Vagina (tissue), 2 donors: ENCODE data around the gene KIF3B. TPM values are rescaled to one million over a fixed set of nuclear protein-coding genes. Genes with fewer than 3 reads are reported as not detected.

Experiments used
- DNase-seq, 2 donors: peaks; one replicate each; pipeline ENCODE4 v3.0.0-alpha.2; 2017; ENCODE audit errors: extremely low spot score in 2 of 2
- H3K27ac ChIP-seq: fragments of 200-600 bp; sonication (generic); one replicate; pipeline ENCODE4 v1.5.1; 2019
- H3K27me3 ChIP-seq: fragments of 200-600 bp; sonication (generic); one replicate; pipeline ENCODE4 v1.5.1; 2019
- H3K36me3 ChIP-seq, 2 donors: fragments of 200-600 bp; sonication (generic); one replicate each; pipeline ENCODE4 v1.5.1; 2017 to 2019
- H3K4me1 ChIP-seq: fragments of 200-600 bp; sonication (generic); one replicate; pipeline ENCODE4 v1.5.1; 2019
- H3K4me3 ChIP-seq, 2 donors: fragments of 200-600 bp; sonication (generic); 1 replicate in 1 of 2; 2 replicates in 1 of 2; pipeline ENCODE4 v1.5.1; 2016 to 2019
- H3K9me3 ChIP-seq: fragments of 200-600 bp; sonication (generic); one replicate; pipeline ENCODE4 v1.5.1; 2019
- POLR2A ChIP-seq, 2 donors: fragments of 450-650 bp; IDR thresholded peaks; one replicate each; pipeline ENCODE4 v1.6.1; 2017; ENCODE audit warnings: antibody characterized with exemption in 2 of 2, mild to moderate bottlenecking in 2 of 2, moderate library complexity in 2 of 2
- POLR2AphosphoS5 ChIP-seq, 2 donors: sonication (generic); formaldehyde crosslinking; IDR thresholded peaks; one replicate each; pipeline ENCODE4 v1.9.0; 2017; ENCODE audit warnings: antibody characterized with exemption in 2 of 2, mild to moderate bottlenecking in 2 of 2, low read depth in 1 of 2; ENCODE audit not compliant: insufficient read depth in 1 of 2
- intact Hi-C: fragments of 100-400 bp; cut with DNase I; formaldehyde crosslinking; loops from one replicate; pipeline ENCODE4 v1.15.1; 2023
- total RNA-seq: library from RNA; depleted of rRNA; stranded (reverse); fragments of >200 nt; gene quantifications from one replicate; pipeline ENCODE4 v1.2.3, GENCODE V29; 2016
- TF ChIP-seq, protein P1 (sequence below), 3 experiments: fragments of 450-650 bp in 2 of 3; fragments of 200-600 bp in 1 of 3; sonication (generic) in 1 of 3; IDR thresholded peaks; one replicate each; pipeline ENCODE4 v1.5.1; 2017 to 2019; ENCODE audit warnings: antibody characterized with exemption in 3 of 3, mild to moderate bottlenecking in 2 of 3, moderate library complexity in 2 of 3

Gene KIF3B
- total RNA-seq, 1 donor from 2014 or later = 16.2 TPM

DNA sequence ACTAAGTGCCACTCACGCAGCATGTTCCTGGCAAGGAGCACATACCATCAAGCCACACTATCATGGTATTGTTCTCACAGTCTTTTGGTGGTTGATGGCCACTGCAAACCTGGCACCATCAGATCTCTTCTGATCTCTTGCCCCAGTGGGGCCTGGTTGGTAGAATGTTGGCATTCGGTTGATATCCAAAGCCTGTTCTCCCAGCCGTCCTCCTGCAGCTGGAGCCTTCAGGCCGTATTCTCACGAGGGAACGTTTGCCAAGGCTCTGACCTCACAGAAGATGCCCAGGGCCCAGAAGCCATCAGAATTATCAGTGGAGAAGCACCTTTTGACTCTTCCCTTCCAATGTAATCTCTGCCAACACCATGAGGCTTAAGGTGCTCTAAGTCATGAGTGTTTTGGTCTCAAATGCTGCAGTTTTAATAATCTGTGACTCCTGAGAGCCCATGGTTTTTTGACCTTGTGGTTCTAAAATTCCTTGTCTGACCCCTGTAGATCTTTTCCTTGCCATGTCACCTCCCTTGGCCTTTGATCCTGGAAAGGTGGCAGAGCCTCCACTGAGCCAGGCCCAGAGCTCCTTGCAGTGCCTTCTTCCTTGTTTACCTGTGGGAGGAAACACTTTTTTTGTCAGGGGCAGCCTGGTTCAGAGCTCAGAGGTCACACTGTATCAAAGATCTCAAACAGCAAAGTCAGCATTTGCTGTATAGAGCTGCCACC, 42.0 kb upstream of the KIF3B start:
- no peaks in the 10 kb centered on the region for H3K9me3 ChIP-seq
- H3K4me1 ChIP-seq = peaks cover 8% of the 10 kb centered on the region
- TF ChIP-seq, protein P1, sequence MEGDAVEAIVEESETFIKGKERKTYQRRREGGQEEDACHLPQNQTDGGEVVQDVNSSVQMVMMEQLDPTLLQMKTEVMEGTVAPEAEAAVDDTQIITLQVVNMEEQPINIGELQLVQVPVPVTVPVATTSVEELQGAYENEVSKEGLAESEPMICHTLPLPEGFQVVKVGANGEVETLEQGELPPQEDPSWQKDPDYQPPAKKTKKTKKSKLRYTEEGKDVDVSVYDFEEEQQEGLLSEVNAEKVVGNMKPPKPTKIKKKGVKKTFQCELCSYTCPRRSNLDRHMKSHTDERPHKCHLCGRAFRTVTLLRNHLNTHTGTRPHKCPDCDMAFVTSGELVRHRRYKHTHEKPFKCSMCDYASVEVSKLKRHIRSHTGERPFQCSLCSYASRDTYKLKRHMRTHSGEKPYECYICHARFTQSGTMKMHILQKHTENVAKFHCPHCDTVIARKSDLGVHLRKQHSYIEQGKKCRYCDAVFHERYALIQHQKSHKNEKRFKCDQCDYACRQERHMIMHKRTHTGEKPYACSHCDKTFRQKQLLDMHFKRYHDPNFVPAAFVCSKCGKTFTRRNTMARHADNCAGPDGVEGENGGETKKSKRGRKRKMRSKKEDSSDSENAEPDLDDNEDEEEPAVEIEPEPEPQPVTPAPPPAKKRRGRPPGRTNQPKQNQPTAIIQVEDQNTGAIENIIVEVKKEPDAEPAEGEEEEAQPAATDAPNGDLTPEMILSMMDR (IDR thresholded peaks at IDR 0.05) = no peak
- TF ChIP-seq POLR2AphosphoS5 (IDR thresholded peaks at IDR 0.05; ENCODE audit: insufficient read depth in 1 of 2, low read depth in 1 of 2) = no peak
- TF ChIP-seq POLR2A (IDR thresholded peaks at IDR 0.05) = no peak
- DNase-seq = no peak
- no peaks in the 10 kb centered on the region for H3K27me3 ChIP-seq
- no peak overlapping the region for H3K4me3 ChIP-seq
- H3K27ac ChIP-seq = no peak overlapping the region
- intact Hi-C loops = no loop called here
- peaks cover 0 to 28% of the 10 kb centered on the region in 2 donors for H3K36me3 ChIP-seq

DNA sequence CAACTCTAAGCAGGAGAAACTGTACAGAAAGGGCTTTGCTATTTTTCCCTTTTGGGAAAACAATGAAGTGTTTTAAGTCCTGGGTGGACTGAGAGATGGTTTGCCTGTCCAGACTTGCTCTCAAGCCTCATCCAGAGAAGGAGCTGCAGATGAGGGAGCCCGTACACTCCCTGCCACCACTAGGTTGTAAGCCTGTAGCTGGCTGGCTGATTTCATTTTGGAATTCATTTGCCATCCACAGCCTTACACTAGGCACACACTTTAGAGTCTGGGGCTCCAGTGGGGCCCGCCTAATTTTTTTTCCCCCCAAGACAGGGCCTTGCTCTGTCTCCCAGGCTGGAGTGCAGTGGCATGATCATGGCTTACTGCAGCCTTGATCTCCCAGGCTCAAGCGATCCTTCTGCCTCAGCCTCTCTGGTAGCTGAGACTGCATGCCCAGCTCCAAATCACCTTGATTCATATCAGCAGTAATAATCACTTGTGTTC, 41.4 kb upstream of the KIF3B start:
- intact Hi-C loops = no loop called here
- H3K9me3 ChIP-seq = no peaks in the 10 kb centered on the region
- H3K27me3 ChIP-seq = no peaks in the 10 kb centered on the region
- no peak overlapping the region for H3K27ac ChIP-seq
- peaks cover 8% of the 10 kb centered on the region for H3K4me1 ChIP-seq
- H3K36me3 ChIP-seq = peaks cover 0 to 22% of the 10 kb centered on the region in 2 donors
- DNase-seq = no peak
- no peak overlapping the region for H3K4me3 ChIP-seq
- TF ChIP-seq, protein P1 (IDR thresholded peaks at IDR 0.05) = no peak
- TF ChIP-seq POLR2A (IDR thresholded peaks at IDR 0.05) (no peak), POLR2AphosphoS5 (IDR thresholded peaks at IDR 0.05; ENCODE audit: insufficient read depth in 1 of 2, low read depth in 1 of 2) (no peak)

DNA sequence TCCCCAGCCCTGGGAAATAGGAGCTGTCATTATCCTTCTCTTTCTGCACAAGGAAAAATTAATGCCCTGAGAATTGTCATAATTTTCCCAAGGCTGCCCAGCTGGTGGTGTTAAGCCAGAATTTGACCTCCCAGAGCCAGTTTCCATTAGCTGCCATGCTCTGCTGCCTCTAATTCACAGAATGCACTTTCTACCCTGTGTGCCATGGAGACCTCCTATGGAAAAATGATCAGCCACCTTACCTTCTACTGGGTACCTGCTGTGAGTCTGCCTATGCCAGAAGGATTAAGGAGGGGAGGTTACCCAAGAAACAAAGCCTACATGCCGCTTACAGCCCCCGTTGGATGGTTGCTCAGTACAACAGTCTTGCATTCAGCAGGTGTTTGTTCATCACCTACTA, 40.6 kb upstream of the KIF3B start:
- Histone ChIP-seq H3K9me3 (no peaks in the 10 kb centered on the region), H3K36me3 (peaks cover 0 to 20% of the 10 kb centered on the region in 2 donors), H3K27ac (no peak overlapping the region), H3K27me3 (no peaks in the 10 kb centered on the region), H3K4me1 (peaks cover 8% of the 10 kb centered on the region), H3K4me3 (no peak overlapping the region)
- DNase-seq = no peak
- TF ChIP-seq, protein P1 (IDR thresholded peaks at IDR 0.05) = no peak
- TF ChIP-seq POLR2AphosphoS5 (IDR thresholded peaks at IDR 0.05; ENCODE audit: insufficient read depth in 1 of 2, low read depth in 1 of 2) (no peak), POLR2A (IDR thresholded peaks at IDR 0.05) (no peak)
- intact Hi-C loops = no loop called here

DNA sequence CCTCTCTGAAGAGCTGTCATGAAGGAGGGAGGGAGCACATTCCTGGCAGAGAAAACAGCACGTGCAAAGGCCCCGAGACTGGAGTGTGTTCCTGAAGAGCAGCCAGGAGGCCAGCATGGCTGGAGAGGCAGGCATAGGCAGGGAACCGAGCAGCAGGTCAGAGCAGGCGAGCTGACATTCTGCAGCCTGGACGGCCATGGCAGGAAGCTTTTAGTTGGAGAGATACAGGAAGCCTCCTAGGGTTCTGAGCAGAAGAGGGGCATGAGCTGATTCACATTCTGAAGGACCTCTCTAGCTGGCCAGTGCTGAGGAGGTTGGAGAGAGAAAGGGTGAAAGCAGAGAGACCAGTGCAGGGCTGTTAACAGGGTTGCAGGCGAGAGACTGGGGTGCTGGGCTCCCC, 40.0 kb upstream of the KIF3B start:
- DNase-seq = no peak
- Histone ChIP-seq H3K9me3 (no peaks in the 10 kb centered on the region), H3K27ac (no peak overlapping the region), H3K4me3 (no peak overlapping the region), H3K4me1 (peaks cover 8% of the 10 kb centered on the region), H3K27me3 (no peaks in the 10 kb centered on the region), H3K36me3 (peaks cover 0 to 19% of the 10 kb centered on the region in 2 donors)
- intact Hi-C loops = no loop called here
- TF ChIP-seq POLR2AphosphoS5 (IDR thresholded peaks at IDR 0.05; ENCODE audit: insufficient read depth in 1 of 2, low read depth in 1 of 2) (no peak), POLR2A (IDR thresholded peaks at IDR 0.05) (no peak)
- TF ChIP-seq, protein P1 (IDR thresholded peaks at IDR 0.05) = no peak
